AG09319 (cell line): ENCODE measurements around the gene RAI14.
"Not testable (repeated sequence)": the region's sequence is repeated elsewhere in the genome, so short reads cannot be mapped to it uniquely, and the experiment has no call there.

Experiments used
- DNase-seq: peaks from one replicate; pipeline ENCODE4 v3.0.0-alpha.2; 2010; ENCODE audit warnings: low read depth; ENCODE audit errors: extremely low read depth
- TF ChIP-seq, protein P1 (sequence below): IDR thresholded peaks from 2 replicates; pipeline ENCODE4 v1.5.1; 2011; ENCODE audit warnings: low read depth, mild to moderate bottlenecking, inconsistent platforms, low read length, moderate library complexity

Gene RAI14

DNA sequence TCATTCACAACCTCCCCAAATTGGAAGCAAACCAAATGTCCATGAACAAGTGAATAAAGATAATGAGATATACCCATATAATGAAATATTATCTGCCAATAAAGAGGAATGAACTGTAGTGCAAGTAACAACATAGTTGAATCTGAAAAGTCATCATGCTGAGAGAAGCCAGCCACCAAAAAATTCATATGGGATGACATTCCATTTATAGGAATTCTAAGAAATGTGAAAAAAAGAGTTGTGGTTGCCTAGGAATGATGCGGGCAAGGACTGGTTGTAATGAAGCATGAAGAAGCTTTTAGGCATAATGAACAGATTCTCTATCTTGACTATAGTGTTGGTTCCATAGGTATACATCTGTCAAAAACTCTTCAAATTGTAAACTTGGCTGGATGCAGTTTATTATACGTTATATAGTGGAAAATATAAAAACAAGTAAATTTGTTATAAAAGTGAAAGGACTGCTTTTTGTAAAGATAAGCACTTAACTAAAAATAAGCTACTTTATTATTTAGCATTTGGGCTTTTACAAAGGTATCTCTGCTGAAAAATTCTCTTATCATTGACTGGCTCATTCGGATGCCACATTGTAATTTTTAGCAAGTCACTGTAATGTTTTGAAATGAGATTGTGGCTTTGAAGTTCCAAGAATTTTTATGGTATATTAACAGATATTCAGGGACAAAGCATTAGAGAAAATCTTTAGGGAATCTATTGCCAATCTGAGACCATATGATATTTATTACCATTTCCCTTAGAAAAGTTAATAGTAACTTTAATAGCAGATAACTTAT is 161.6 kb downstream of the RAI14 start:
- TF ChIP-seq, protein P1, sequence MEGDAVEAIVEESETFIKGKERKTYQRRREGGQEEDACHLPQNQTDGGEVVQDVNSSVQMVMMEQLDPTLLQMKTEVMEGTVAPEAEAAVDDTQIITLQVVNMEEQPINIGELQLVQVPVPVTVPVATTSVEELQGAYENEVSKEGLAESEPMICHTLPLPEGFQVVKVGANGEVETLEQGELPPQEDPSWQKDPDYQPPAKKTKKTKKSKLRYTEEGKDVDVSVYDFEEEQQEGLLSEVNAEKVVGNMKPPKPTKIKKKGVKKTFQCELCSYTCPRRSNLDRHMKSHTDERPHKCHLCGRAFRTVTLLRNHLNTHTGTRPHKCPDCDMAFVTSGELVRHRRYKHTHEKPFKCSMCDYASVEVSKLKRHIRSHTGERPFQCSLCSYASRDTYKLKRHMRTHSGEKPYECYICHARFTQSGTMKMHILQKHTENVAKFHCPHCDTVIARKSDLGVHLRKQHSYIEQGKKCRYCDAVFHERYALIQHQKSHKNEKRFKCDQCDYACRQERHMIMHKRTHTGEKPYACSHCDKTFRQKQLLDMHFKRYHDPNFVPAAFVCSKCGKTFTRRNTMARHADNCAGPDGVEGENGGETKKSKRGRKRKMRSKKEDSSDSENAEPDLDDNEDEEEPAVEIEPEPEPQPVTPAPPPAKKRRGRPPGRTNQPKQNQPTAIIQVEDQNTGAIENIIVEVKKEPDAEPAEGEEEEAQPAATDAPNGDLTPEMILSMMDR, result no peak

DNA sequence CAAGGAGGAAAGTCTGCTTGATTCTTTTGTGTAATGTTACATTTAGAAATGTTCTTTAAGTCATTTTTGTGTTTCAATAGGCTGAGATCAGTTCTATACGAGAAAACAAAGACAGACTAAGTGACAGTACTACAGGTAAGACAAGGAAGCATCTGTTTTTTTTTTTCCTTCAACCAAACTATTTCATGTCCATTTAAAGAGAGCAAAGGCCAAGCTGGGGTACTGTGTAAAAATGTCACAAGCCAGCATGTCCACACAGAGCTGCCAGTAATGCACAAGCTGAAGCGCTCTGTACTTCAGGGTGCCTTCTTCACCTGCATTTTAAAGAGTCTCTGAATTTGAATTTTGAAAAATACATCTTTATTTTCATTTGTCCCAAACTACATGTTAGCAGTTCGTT is 162.6 kb downstream of the RAI14 start:
- TF ChIP-seq, protein P1, result no peak
- no peak for DNase-seq

More for the DNA sequence above, 161.6 kb downstream of the RAI14 start:
- no peak for DNase-seq

DNA sequence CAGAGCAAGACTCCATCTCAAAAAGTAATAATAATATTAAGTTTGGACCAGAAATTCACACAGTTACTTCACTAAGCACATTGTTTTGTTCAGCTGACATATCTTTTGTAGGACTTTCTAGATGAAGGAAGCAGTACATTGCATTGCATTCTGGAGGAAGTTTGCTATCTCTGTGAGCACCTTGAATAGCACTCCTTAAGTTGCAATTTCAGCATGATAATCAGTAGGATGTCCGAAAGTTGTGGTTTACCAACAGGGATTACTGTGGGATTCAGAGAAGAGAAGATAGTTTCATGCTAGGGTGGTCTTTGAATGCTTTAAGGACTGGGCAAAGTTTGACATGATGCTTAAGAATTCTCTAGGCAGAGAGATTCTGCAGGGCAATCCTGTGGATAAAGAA is 164.5 kb downstream of the RAI14 start:
- TF ChIP-seq, protein P1, result no peak
- no peak for DNase-seq

DNA sequence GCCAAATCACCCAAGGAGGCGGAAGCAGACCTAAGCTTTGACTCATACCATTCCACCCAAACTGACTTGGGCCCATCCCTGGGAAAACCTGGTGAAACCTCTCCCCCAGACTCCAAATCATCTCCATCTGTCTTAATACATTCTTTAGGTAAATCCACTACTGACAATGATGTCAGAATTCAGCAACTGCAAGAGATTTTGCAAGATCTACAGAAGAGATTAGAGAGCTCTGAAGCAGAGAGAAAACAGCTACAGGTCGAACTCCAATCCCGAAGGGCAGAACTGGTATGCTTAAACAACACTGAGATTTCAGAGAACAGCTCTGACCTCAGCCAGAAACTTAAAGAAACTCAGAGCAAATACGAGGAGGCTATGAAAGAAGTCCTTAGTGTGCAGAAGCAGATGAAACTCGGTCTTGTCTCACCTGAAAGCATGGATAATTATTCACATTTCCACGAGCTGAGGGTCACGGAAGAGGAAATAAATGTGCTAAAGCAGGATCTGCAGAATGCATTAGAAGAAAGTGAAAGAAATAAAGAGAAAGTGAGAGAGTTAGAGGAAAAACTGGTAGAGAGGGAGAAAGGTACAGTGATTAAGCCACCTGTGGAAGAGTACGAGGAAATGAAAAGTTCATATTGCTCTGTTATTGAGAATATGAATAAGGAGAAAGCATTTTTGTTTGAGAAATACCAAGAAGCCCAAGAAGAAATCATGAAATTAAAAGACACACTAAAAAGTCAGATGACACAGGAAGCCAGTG is 167.0 kb downstream of the RAI14 start:
- TF ChIP-seq, protein P1, result no peak
- no peak for DNase-seq

DNA sequence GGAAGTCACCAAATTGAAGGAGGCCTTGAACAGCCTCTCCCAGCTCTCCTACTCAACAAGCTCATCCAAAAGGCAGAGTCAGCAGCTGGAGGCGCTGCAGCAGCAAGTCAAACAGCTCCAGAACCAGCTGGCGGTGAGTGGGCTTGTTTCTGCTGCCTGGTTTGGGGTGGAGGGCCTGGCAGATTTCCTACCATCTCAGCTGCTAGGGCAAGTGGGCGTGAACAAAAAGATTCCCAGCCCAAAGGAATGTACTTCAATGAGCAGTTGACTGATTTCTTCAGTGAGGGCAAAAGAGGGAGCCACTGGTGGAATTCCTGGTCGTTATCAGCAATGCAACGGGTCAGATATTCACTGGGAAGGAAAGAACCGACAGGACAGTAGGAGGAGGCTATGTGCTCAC is 170.2 kb downstream of the RAI14 start:
- TF ChIP-seq, protein P1, result no peak
- no peak for DNase-seq

DNA sequence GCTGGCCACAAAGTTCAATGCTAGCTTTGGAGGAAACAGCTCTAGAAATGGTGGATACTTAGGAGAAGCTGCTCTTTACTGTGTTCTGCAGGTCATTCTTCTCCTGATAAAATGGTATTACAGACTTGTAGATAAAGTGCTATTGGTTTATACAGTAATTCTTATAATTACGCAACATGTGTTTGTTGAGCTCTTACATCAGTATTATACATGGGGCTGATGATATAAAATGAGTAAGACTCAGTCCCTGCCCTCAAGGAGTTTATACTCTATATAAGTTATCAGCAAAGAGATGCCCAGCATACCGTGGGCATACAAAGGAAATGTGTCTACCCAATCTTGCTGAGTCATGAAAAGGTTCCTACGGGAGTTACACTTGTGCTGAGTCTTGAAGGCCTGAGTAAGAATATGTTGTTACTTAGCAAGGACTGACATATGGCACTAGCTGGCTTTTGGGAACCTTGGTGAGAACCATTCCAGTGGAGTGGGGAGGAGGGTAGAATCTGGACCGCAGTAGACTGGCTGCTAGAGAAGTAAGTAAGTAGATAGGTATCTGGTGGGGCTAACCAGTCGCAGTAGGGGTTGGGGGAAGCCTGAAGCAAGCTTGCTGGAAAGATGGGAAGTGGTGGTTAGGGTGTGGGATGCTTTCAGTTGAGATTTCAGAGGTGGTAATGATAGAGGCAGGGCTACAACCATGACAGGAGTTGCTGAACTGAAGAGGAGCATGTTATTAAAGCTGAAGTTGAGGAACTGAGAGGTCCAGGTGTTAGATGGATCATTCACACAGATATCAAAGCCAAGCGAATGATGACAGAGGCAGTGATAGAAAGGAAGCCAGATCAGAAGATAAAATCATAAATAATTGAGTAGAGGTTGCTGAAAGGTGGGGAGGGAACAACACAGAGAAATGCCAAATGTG is 171.7 kb downstream of the RAI14 start:
- no peak for DNase-seq
- TF ChIP-seq, protein P1, result no peak

DNA sequence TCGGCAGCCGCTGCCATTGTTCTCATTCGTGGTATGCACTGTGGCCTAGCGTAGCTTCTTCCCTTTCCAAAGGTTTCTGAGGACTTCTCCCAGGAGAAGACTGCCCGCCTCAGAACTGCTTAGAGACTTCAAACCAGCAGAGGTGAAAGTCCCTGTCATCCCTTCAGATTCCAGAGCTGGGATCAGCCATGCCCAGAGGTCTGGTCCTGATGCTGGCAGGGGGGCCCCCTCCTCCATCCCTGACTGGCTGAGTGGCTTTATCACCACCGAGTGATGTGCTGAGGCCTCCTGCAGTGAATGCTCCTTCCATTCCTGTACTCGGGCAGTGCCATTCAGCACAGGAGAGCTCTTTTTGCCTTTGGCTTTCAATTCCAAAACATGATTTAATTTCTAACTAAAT is 174.7 kb downstream of the RAI14 start:
- not testable (repeated sequence) for DNase-seq
